NCI-H2029 treated with DMSO at 0.1 percent for 48 hours (cell line): ENCODE data around the gene PRSS37.
"Not testable (repeated sequence)": the region's sequence is repeated elsewhere in the genome, so short reads cannot be mapped to it uniquely, and the experiment has no call there.

Experiments
- DNase-seq: peaks from one replicate; lab custom pipeline; 2025; lab: John Stamatoyannopoulos, UW

Gene PRSS37, protein sequence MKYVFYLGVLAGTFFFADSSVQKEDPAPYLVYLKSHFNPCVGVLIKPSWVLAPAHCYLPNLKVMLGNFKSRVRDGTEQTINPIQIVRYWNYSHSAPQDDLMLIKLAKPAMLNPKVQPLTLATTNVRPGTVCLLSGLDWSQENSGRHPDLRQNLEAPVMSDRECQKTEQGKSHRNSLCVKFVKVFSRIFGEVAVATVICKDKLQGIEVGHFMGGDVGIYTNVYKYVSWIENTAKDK

DNA sequence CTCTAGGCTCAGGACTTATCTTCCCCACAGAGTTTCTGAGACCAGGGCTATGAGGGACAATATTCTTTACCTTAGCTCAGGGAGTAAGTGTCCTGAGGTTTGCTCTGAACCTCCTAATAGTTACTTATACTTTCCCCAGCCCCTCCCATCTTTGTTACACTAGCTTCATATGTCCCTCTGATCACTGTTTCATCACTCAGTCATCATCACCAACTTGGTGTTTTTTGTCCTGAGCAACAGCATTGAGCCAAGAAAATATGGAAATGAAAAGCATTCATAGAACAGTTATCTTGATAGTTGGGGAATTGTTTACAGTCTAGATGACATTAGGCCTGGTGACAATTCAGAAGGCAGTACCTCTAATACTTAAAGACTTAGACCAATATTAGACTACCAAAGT lies at the start of gene PRSS37:
TSS of gene PRSS37 (minus strand) at position 101 of the 400 bp plus-strand sequence. CDS start 436 bp downstream, outside the sequence.
- no peak for DNase-seq

DNA sequence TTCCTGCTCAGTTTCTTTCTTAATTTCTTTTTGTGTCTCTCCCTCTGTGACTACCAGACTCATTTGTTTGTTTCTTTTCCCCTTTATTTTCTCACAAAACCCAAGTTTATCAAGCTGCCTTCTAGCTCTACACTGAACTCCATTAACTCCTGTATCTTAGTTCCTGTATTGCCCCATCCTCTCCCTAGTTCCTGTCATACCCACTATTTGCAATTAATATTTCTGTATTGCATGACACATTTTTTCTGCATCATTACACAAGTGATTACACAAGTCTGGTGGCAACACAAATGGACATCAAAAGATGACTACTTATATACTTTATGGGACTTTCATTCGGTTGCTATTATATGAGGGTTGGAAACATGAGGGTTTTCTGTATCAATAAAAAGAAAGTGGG lies 48.0 kb upstream of the PRSS37 start:
- no peak for DNase-seq

GRCh38 chr7:141884539-141885225 lies 43.4 kb upstream of the PRSS37 start:
- no peak for DNase-seq

DNA sequence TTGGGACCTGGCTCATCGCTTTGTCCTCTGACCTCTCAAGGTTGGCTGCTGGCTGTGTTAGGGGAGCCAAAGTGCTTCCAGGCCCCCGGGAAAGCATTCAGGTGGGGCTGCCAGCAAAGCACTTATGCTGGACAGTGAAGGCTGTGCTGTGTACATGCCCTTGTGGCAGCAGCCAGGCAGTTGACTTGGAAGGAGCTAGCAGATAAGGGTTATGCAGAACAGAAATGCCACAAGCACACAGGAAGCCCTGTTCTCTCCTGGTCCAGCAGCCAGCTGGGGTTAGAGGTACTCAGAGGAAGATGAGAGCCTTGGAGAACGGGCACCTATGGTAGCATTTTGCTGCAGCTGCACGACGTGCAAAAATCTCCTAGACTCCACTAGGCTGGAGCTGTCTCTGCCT lies 39.7 kb upstream of the PRSS37 start:
- DNase-seq, result peak; percentile 10

DNA sequence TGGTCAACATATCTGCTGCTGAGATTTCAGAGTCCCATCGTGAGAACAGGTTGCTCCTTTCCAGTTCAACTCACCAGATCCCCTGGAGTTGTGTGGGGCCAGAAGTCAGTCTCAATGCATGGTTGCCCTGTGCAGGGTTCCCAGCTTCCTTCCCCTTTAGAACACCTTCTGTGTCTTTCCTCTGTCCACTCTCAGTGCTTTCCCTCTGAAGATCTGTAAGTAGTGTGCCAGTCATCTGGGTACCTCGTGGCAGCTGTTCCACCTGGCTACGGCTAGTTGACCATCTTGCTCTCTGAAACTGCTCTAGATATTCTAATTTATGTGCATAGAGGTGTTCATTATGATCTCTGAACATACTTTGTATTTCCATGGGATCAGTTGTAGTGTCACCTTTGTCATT lies 36.1 kb upstream of the PRSS37 start:
- DNase-seq, result no peak

DNA sequence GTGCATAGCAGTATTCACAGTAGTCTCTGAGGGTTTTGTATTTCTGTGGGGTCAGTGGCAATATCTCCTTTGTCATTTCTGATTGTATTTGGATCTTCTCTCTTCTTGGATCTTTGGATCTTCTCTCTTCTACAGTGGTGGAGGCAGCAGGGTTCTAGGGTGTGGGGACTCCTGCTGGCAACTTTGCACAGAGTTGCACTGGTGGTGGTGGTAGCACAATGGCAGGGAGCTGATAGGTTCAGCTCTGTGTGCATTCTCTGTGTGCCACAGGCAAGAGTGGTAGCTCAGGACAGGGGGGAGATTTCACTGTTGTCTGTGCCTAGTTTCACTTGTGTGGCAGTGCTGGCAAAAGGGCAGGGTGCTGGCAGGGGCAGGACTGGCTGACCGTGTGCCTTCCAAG lies 35.1 kb upstream of the PRSS37 start:
- DNase-seq, result no peak

- no peak for DNase-seq
Measured at GRCh38 chr7:141875453-141875852, 34.2 kb upstream of the PRSS37 start.

- DNase-seq, result no peak
Measured at GRCh38 chr7:141874787-141875186, 33.5 kb upstream of the PRSS37 start.

DNA sequence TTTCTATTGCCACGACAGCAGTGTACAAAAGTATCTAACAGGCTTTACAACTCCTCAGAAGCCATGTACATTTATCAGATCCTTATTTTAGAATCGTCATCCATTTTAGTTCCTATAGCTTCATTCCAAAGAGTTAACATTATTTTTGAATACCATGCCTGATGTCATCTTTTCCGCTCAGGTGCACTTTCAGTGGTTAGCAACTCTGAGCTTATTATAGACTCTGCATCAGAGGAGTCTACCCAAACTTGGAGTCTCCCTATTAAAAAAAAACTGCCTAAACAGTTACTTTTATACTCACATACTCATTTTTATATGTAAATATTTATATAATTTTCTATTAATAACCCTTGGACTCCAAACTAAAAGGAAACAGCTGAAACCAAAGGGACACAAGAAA lies 31.6 kb upstream of the PRSS37 start:
- no peak for DNase-seq

GRCh38 chr7:141866974-141867373 lies 25.7 kb upstream of the PRSS37 start:
- DNase-seq, result no peak

DNA sequence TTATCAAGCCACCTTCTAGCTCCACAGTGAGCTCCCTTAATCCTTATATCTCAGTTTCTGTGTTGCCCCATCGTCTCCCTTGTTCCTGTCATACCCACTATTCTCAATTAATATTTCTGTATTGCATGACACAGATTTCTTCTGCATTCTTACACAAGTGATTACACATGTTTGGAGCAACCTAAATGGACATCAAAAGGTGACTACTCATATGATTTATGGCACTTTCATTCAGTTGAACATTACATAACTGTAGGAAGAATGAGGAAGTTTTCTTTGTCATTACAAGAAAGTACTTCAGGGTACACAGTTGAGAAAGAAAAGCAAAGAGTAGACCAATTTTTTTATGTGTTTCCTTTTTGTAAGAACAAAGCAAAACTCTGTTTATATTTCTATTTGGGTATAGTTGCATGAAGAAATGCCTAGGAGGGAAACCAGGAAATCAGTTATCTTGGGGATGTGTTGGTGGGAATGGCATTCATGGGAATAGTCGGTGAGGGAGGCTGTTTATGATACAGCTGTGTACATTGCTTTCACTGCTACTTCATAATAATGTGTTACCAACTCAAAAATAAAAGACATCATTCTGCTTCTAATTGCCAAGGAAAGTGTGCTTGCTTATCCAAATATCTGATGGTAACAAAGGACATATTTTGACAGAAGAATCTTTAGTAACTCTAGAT lies 23.6 kb upstream of the PRSS37 start:
- DNase-seq, result no peak

DNA sequence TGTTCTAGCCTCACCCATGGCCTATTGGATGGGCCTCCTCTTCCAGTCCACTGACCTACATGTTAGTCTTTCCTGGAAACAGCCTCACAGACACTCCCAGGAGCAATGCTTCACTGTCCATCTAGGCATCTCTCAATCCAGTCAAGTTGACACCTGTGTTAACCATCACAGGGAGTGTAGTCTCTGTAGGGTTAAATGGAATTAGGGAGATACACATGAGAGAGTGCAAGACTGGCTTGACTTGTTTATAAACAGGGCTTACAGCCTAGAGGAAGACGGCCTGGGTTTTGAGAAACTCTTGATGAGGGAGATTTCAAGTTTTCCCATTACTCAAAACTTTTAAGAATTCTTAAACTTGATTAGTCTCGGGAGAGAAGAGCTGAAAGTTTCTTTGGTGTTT lies 18.9 kb upstream of the PRSS37 start:
- no peak for DNase-seq

DNA sequence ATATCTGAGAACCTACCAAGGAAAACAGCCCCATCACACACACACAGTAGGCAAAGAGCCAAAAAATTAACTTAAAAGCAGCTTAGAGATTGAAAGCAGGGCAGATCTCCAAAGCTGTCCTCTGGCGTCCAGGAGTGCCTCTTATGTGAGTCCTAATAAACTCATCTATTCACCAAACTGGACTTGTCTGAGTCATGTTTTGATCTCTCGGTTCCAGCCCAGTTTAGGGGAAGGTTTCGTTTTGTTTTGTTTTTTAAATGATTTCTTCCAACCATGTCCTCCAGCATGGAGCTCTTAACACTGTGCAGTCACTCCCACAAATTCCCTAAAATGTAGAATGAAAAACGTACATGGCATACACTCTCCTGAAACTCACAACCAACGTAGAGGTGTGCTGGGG lies 6.7 kb upstream of the PRSS37 start:
- DNase-seq, result peak; percentile 16

- peak; percentile 74 for DNase-seq
Measured at GRCh38 chr7:141844256-141844655, 3.0 kb upstream of the PRSS37 start.

- DNase-seq, result no peak
Measured at GRCh38 chr7:141842904-141843303, 1.6 kb upstream of the PRSS37 start.

DNA sequence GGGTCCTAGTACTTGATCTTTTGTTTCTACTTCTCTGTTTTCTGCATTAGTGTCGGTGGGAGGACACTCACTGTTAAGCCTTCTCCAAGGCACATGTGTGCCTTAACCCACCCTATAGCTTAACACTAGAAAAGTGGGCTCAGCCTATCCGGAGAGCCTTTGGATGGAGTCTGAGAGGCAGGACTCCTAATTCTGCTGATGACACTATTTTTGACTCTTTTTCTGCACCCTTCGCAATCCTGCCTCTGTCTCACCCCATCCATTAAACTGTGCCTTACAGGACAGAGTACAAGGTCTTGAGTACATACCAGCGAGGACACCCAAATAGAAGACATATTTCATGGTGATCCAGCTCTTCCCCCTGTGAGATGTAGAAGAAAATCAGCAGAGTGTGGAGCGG lies 577 bp downstream of the PRSS37 start:
- DNase-seq, result no peak

GRCh38 chr7:141839256-141839655 lies 2.0 kb downstream of the PRSS37 start:
- DNase-seq, result no peak

DNA sequence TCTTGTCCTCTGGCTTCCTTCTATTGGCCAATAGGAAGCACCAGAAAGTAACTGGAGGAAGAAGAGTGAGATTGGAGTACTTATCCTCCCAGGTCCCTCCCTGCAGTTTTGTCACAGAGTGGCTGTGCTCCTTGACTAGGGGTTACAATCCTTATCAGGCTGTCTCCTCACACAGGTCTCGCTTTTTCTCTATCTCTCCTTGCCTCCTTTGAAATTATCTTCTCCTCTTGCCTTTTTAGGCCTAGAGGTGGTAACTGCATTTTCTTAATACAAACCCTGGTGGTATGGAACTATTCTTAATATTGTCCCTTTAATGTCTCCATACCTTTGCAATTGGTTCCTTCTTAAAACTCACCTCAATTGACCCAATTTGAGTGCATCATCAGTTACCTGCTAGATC lies 2.7 kb downstream of the PRSS37 start:
- no peak for DNase-seq

- DNase-seq, result peak; percentile 28
Measured at GRCh38 chr7:141837683-141838082, 3.6 kb downstream of the PRSS37 start.

DNA sequence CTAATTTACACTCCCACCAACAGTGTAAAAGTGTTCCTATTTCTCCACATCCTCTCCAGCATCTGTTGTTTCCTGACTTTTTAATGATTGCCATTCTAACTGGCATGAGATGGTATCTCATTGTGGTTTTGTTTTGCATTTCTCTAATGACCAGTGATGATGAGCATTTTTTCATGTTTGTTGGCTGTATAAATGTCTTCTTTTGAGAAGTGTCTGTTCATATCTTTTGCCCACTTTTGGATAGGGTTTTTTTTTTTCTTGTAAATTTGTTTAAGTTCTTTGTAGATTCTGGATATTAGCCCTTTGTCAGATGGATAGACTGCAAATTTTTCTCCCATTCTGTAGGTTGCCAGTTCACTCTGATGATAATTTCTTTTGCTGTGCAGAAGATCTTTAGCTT lies 18.9 kb downstream of the PRSS37 start:
- DNase-seq, result not testable (repeated sequence)

- no peak for DNase-seq
Measured at GRCh38 chr7:141820067-141820466, 21.2 kb downstream of the PRSS37 start.

DNA sequence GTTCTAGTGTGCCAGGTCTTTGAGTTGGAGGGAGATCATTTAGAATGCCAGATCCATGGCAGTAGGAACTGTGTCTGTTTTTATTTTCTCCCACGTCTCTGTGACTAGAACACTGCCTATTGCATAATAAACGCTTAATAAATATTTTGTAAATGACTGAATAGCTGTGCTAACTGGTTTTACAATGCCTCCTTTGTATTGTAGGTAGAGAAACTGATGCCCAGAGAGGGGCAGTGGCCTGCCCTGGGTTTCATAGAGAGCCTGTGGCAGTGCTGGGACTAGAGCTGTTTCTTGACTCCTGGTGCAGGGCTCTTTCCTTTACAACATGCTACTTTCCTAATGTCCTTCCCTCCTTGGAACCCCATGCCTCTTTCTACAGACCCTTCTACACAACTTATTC lies 48.8 kb downstream of the PRSS37 start:
- DNase-seq, result no peak

- no peak for DNase-seq
Measured at GRCh38 chr7:141789917-141790316, 51.4 kb downstream of the PRSS37 start, which contains the start of gene TAS2R5. TAS2R5 (plus strand) TSS chr7:141790217; CDS start chr7:141790362, 145 bp downstream.
